Aorta (tissue), 5 donors: Measurements from ENCODE around the gene CCDC186. TPM values are rescaled to one million over a fixed set of nuclear protein-coding genes. Genes with fewer than 3 reads are reported as not detected.
"Not testable (repeated sequence)": the region's sequence is repeated elsewhere in the genome, so short reads cannot be mapped to it uniquely, and the experiment has no call there.

Experiments
- ATAC-seq: fragments of 200-7000 bp; cut with Tn5 transposase; one replicate; pipeline ENCODE4 v1.9.1; 2022; ENCODE audit warnings: moderate library complexity; ENCODE audit not compliant: low FRiP score
- DNase-seq, 2 donors: peaks; one replicate each; pipeline ENCODE4 v3.0.0-alpha.2; 2020
- H3K27ac ChIP-seq, 2 donors: one replicate each; pipeline ENCODE4 v1.5.1; 2013; ENCODE audit warnings: low read length in 2 of 2, mild to moderate bottlenecking in 2 of 2, moderate library complexity in 2 of 2, control low read depth in 1 of 2, inconsistent platforms in 1 of 2, low read depth in 1 of 2
- H3K27me3 ChIP-seq, 2 donors: one replicate each; pipeline ENCODE4 v1.6.1; 2013; ENCODE audit warnings: control low read depth in 1 of 2, low read length in 1 of 2, mild to moderate bottlenecking in 1 of 2, moderate library complexity in 1 of 2; ENCODE audit not compliant: insufficient read depth in 2 of 2, control insufficient read depth in 1 of 2
- H3K36me3 ChIP-seq, 2 donors: one replicate each; pipeline ENCODE4 v1.6.1; 2013; ENCODE audit warnings: control low read depth in 1 of 2, low read length in 1 of 2, mild to moderate bottlenecking in 1 of 2; ENCODE audit not compliant: insufficient read depth in 2 of 2, control insufficient read depth in 1 of 2
- H3K4me1 ChIP-seq, 2 donors: one replicate each; pipeline ENCODE4 v1.6.1; 2013; ENCODE audit warnings: low read length in 2 of 2, control low read depth in 1 of 2, mild to moderate bottlenecking in 1 of 2, moderate library complexity in 1 of 2; ENCODE audit not compliant: insufficient read depth in 2 of 2, control insufficient read depth in 1 of 2
- H3K4me3 ChIP-seq, 2 donors: one replicate each; pipeline ENCODE4 v1.5.1; 2013; ENCODE audit warnings: low read length in 2 of 2, control low read depth in 1 of 2, mild to moderate bottlenecking in 1 of 2
- H3K9me3 ChIP-seq: one replicate; pipeline ENCODE4 v1.6.1; 2013; ENCODE audit warnings: mild to moderate bottlenecking, low read length; ENCODE audit not compliant: control insufficient read depth
- WGBS, 2 donors: extraction: QIAGEN DNeasy Blood & Tissue Kit; methylation state at CpG; one replicate each; pipeline ENCODE4 v1.1.7; 2013; 5-methylcytosine and 5-hydroxymethylcytosine counted together
- intact Hi-C, 2 donors: fragments of 100-400 bp; cut with DNase I; formaldehyde crosslinking; loops; one replicate each; pipeline versions ENCODE4 v1.14.2 to v1.15.0; 2022
- polyA plus RNA-seq, 2 donors: library from polyadenylated mRNA; stranded (reverse); fragments of 200-250 nt; gene quantifications; one replicate each; pipeline ENCODE4 v1.2.3, GENCODE V29; 2013
- total RNA-seq, 2 donors: library from RNA; stranded (reverse); fragmentation: NEBNext Ultra II Directional; extraction: Animal tissue kit (Norgen Biotek cat#: 25700); gene quantifications; one replicate each; pipeline ENCODE4 v1.2.1, GENCODE V29; 2021
- donor health status: healthy with polysubstance abuse.
- donor health status: Bipolar disorder and iron deficiency.
- donor health status: DM: no; HTN: no; CAD: no.
- donor health status: DM: no; HTN: no; CAD: no.
- donor health status: DM: yes; HTN: yes; CAD: no.

CCDC186 gene
- total and polyA plus RNA-seq, 4 donors, result 6.5 to 28.0 (median 14.9) TPM

GRCh38 chr10:114143160-114143559 lies 30.8 kb downstream of the CCDC186 start:
- H3K4me1 ChIP-seq, result no peaks in the 10 kb centered on the region
- ATAC-seq (no peak), DNase-seq (no peak)
- H3K36me3 ChIP-seq, result peaks cover 2 to 3% of the 10 kb centered on the region in 2 donors
- no peaks in the 10 kb centered on the region for H3K27me3 ChIP-seq
- no peaks in the 10 kb centered on the region for H3K9me3 ChIP-seq
- H3K27ac ChIP-seq, result no peak overlapping the region
- intact Hi-C loops, result no loop called here
- H3K4me3 ChIP-seq, result no peak overlapping the region
- 97 to 100% methylated on average over 1 of the region's 1 CpG for WGBS, 2 donors

- intact Hi-C loops, result no loop called here
- no peaks in the 10 kb centered on the region for H3K4me1 ChIP-seq
- ATAC-seq, result no peak
- no peak overlapping the region for H3K27ac ChIP-seq
- WGBS, 2 donors, result 75 to 85% methylated on average over 3 of the region's 3 CpGs
- H3K4me3 ChIP-seq, result no peak overlapping the region
- no peaks in the 10 kb centered on the region for H3K27me3 ChIP-seq
- H3K9me3 ChIP-seq, result no peaks in the 10 kb centered on the region
- no peak for DNase-seq
- peaks cover 2 to 3% of the 10 kb centered on the region in 2 donors for H3K36me3 ChIP-seq
Observed at GRCh38 chr10:114142018-114142417, 32.0 kb downstream of the CCDC186 start.

GRCh38 chr10:114140827-114141226 lies 33.2 kb downstream of the CCDC186 start:
- DNase-seq, H3K36me3 ChIP-seq, H3K4me1 ChIP-seq, H3K9me3 ChIP-seq, H3K27me3 ChIP-seq, intact Hi-C loops, H3K27ac ChIP-seq, H3K4me3 ChIP-seq, ATAC-seq: not testable (repeated sequence)
- 97 to 100% methylated on average over 2 of the region's 2 CpGs for WGBS, 2 donors

GRCh38 chr10:114140036-114140435 lies 34.0 kb downstream of the CCDC186 start:
- peaks cover 0 to 2% of the 10 kb centered on the region in 2 donors for H3K36me3 ChIP-seq
- intact Hi-C loops, result no loop called here
- H3K27ac ChIP-seq, result no peak overlapping the region
- no peaks in the 10 kb centered on the region for H3K27me3 ChIP-seq
- ATAC-seq (no peak), DNase-seq (no peak)
- H3K4me3 ChIP-seq, result no peak overlapping the region
- no peaks in the 10 kb centered on the region for H3K9me3 ChIP-seq
- WGBS, 2 donors, result 90 to 100% methylated on average over 1 of the region's 1 CpG
- H3K4me1 ChIP-seq, result no peaks in the 10 kb centered on the region

GRCh38 chr10:114138581-114138980 lies 35.4 kb downstream of the CCDC186 start:
- intact Hi-C loops, result no loop called here
- Histone ChIP-seq H3K27ac (no peak overlapping the region), H3K27me3 (no peaks in the 10 kb centered on the region), H3K4me3 (no peak overlapping the region), H3K36me3 (peaks cover 0 to 2% of the 10 kb centered on the region in 2 donors), H3K9me3 (no peaks in the 10 kb centered on the region), H3K4me1 (no peaks in the 10 kb centered on the region)
- DNase-seq, result no peak
- no peak for ATAC-seq
- WGBS, 2 donors, result 95% methylated on average over 3 of the region's 3 CpGs

GRCh38 chr10:114135476-114135875 lies 38.5 kb downstream of the CCDC186 start:
- no peak for ATAC-seq
- peaks cover 3 to 9% of the 10 kb centered on the region in 2 donors for H3K36me3 ChIP-seq
- no peaks in the 10 kb centered on the region for H3K27me3 ChIP-seq
- H3K4me3 ChIP-seq, result no peak overlapping the region
- intact Hi-C loops, result no loop called here
- 80 to 88% methylated on average over 2 of the region's 2 CpGs for WGBS, 2 donors
- DNase-seq, result no peak
- no peaks in the 10 kb centered on the region for H3K4me1 ChIP-seq
- no peak overlapping the region for H3K27ac ChIP-seq
- no peaks in the 10 kb centered on the region for H3K9me3 ChIP-seq

- ATAC-seq, result no peak
- no peaks in the 10 kb centered on the region for H3K27me3 ChIP-seq
- DNase-seq, result no peak
- no peaks in the 10 kb centered on the region for H3K9me3 ChIP-seq
- H3K4me3 ChIP-seq, result no peak overlapping the region
- H3K4me1 ChIP-seq, result no peaks in the 10 kb centered on the region
- 89 to 90% methylated on average over 3 of the region's 3 CpGs for WGBS, 2 donors
- intact Hi-C loops, result no loop called here
- H3K27ac ChIP-seq, result no peak overlapping the region
- peaks cover 4 to 12% of the 10 kb centered on the region in 2 donors for H3K36me3 ChIP-seq
Observed at GRCh38 chr10:114131094-114131493, 42.9 kb downstream of the CCDC186 start.

- Histone ChIP-seq H3K9me3 (no peaks in the 10 kb centered on the region), H3K4me1 (no peaks in the 10 kb centered on the region), H3K4me3 (no peak overlapping the region), H3K27me3 (no peaks in the 10 kb centered on the region), H3K27ac (no peak overlapping the region), H3K36me3 (peaks cover 0 to 2% of the 10 kb centered on the region in 2 donors)
- WGBS, 2 donors, result 97% methylated on average over 1 of the region's 1 CpG
- DNase-seq (no peak), ATAC-seq (no peak)
- intact Hi-C loops, result no loop called here
Observed at GRCh38 chr10:114121031-114121430, 53.0 kb downstream of the CCDC186 start.

- Histone ChIP-seq H3K4me1 (no peaks in the 10 kb centered on the region), H3K27me3 (no peaks in the 10 kb centered on the region), H3K9me3 (no peaks in the 10 kb centered on the region), H3K27ac (no peak overlapping the region), H3K36me3 (no peaks in the 10 kb centered on the region), H3K4me3 (no peak overlapping the region)
- intact Hi-C loops, result no loop called here
- no peak for DNase-seq
- ATAC-seq, result no peak
- 85 to 91% methylated on average over 2 of the region's 2 CpGs for WGBS, 2 donors
Observed at GRCh38 chr10:114118514-114118913, 55.5 kb downstream of the CCDC186 start.
